Sigmoid colon (tissue), 7 donors: ENCODE results near the gene PTH1R. TPM values are rescaled to one million over a fixed set of nuclear protein-coding genes. Genes with fewer than 3 reads are reported as not detected.

Experiments used
- DNase-seq: peaks from one replicate; pipeline ENCODE4 v3.0.0-alpha.2; 2019
- H3K27ac ChIP-seq, 4 donors: fragments of 200-600 bp; sonication (generic); one replicate each; pipeline ENCODE4 v1.5.1; 2016 to 2019; ENCODE audit warnings: mild to moderate bottlenecking in 1 of 4
- H3K27me3 ChIP-seq, 3 donors: fragments of 200-600 bp; sonication (generic); one replicate each; pipeline ENCODE4 v1.5.1; 2019; ENCODE audit warnings: mild to moderate bottlenecking in 1 of 3
- H3K36me3 ChIP-seq, 4 donors: fragments of 200-600 bp; sonication (generic); one replicate each; pipeline ENCODE4 v1.5.1; 2016 to 2019
- H3K4me1 ChIP-seq, 4 donors: fragments of 200-600 bp; sonication (generic); one replicate each; pipeline ENCODE4 v1.5.1; 2017 to 2019
- H3K4me3 ChIP-seq, 4 donors: fragments of 200-600 bp; sonication (generic); one replicate each; pipeline ENCODE4 v1.5.1; 2017 to 2019; ENCODE audit warnings: mild to moderate bottlenecking in 2 of 4, moderate library complexity in 1 of 4
- H3K9me3 ChIP-seq, 4 donors: fragments of 200-600 bp in 3 of 4; sonication (generic) in 3 of 4; one replicate each; pipeline versions ENCODE4 v1.5.1 to v1.6.1; 2013 to 2019
- CTCF ChIP-seq, 4 experiments: fragments of 450-650 bp in 3 of 4; fragments of 200-600 bp in 1 of 4; IDR thresholded peaks; one replicate each; pipeline ENCODE4 v1.5.1; 2016 to 2019; ENCODE audit warnings: antibody characterized with exemption in 4 of 4, mild to moderate bottlenecking in 3 of 4, moderate library complexity in 2 of 4
- EP300 ChIP-seq, 4 donors: sonication (generic); formaldehyde crosslinking; IDR thresholded peaks; one replicate each; pipeline ENCODE4 v1.6.1; 2017; ENCODE audit warnings: antibody characterized with exemption in 4 of 4
- POLR2A ChIP-seq, 2 donors: fragments of 450-650 bp; IDR thresholded peaks; one replicate each; pipeline ENCODE4 v1.6.1; 2016; ENCODE audit warnings: antibody characterized with exemption in 2 of 2, mild to moderate bottlenecking in 2 of 2, moderate library complexity in 2 of 2
- POLR2AphosphoS5 ChIP-seq, 4 donors: sonication (generic); formaldehyde crosslinking; IDR thresholded peaks; one replicate each; pipeline ENCODE4 v1.6.1; 2017; ENCODE audit warnings: antibody characterized with exemption in 4 of 4
- WGBS, 2 donors: extraction: QIAGEN DNeasy Blood & Tissue Kit; methylation state at CpG; one replicate each; pipeline ENCODE4 v1.1.7; 2013; 5-methylcytosine and 5-hydroxymethylcytosine counted together
- intact Hi-C: fragments of 100-400 bp; cut with DNase I; formaldehyde crosslinking; loops from one replicate; pipeline ENCODE4 v1.15.1; 2023
- polyA plus RNA-seq, 3 donors: library from polyadenylated mRNA; stranded (reverse); fragments of 200-250 nt; gene quantifications; one replicate each; pipeline ENCODE4 v1.2.3, GENCODE V29; 2013
- total RNA-seq, 4 donors: library from RNA; depleted of rRNA; stranded (reverse); fragments of >200 nt; gene quantifications; one replicate each; pipeline ENCODE4 v1.1.0, GENCODE V29; 2016
- donor health status: healthy with polysubstance abuse.
- donor health status: Bipolar disorder and iron deficiency.
- donor health status: healthy.

PTH1R gene
- total and polyA plus RNA-seq, 7 donors: 1.2 to 9.0 (median 4.6) TPM

- peaks cover 0 to 22% (median 18%) of the 10 kb centered on the region in 4 donors for H3K4me1 ChIP-seq
- intact Hi-C loops: no loop called here
- no peak for DNase-seq
- no peak for TF ChIP-seq POLR2AphosphoS5 (IDR thresholded peaks at IDR 0.05)
- TF ChIP-seq EP300 (IDR thresholded peaks at IDR 0.05): no peak
- no peak for TF ChIP-seq POLR2A (IDR thresholded peaks at IDR 0.05)
- TF ChIP-seq CTCF (IDR thresholded peaks at IDR 0.05): no peak
- no peaks in the 10 kb centered on the region for H3K9me3 ChIP-seq
- H3K4me3 ChIP-seq: no peak overlapping the region
- no peak overlapping the region for H3K27ac ChIP-seq
- peaks cover 12 to 31% (median 14%) of the 10 kb centered on the region in 3 donors for H3K27me3 ChIP-seq
- H3K36me3 ChIP-seq: no peaks in the 10 kb centered on the region
- WGBS, 2 donors: 47 to 74% methylated on average over 15 of the region's 15 CpGs
These were observed 20.4 kb downstream of the PTH1R start for GRCh38 chr3:46897829-46898320.

- H3K9me3 ChIP-seq: no peaks in the 10 kb centered on the region
- intact Hi-C loops: no loop called here
- WGBS, 2 donors: 10 to 16% methylated on average over 71 of the region's 71 CpGs
- H3K4me3 ChIP-seq: peak overlapping the region in 1 of 4 donors; percentile 15
- H3K36me3 ChIP-seq: no peaks in the 10 kb centered on the region
- H3K27me3 ChIP-seq: peaks cover 12 to 31% (median 14%) of the 10 kb centered on the region in 3 donors
- H3K27ac ChIP-seq: no peak overlapping the region
- no peak for DNase-seq
- TF ChIP-seq EP300 (IDR thresholded peaks at IDR 0.05): no peak
- no peak for TF ChIP-seq POLR2AphosphoS5 (IDR thresholded peaks at IDR 0.05)
- no peak for TF ChIP-seq CTCF (IDR thresholded peaks at IDR 0.05)
- no peak for TF ChIP-seq POLR2A (IDR thresholded peaks at IDR 0.05)
- H3K4me1 ChIP-seq: peaks cover 0 to 16% (median 12%) of the 10 kb centered on the region in 4 donors
These were observed 21.0 kb downstream of the PTH1R start for GRCh38 chr3:46898321-46899150.

- WGBS, 2 donors: 78 to 86% methylated on average over 22 of the region's 22 CpGs
- no peak overlapping the region for H3K4me3 ChIP-seq
- no peaks in the 10 kb centered on the region for H3K36me3 ChIP-seq
- no peak for TF ChIP-seq CTCF (IDR thresholded peaks at IDR 0.05)
- TF ChIP-seq POLR2AphosphoS5 (IDR thresholded peaks at IDR 0.05): no peak
- TF ChIP-seq POLR2A (IDR thresholded peaks at IDR 0.05): no peak
- TF ChIP-seq EP300 (IDR thresholded peaks at IDR 0.05): no peak
- H3K27ac ChIP-seq: no peak overlapping the region
- H3K9me3 ChIP-seq: no peaks in the 10 kb centered on the region
- intact Hi-C loops: no loop called here
- H3K4me1 ChIP-seq: peaks cover 0 to 14% (median 12%) of the 10 kb centered on the region in 4 donors
- H3K27me3 ChIP-seq: peaks cover 12 to 31% (median 14%) of the 10 kb centered on the region in 3 donors
- no peak for DNase-seq
These were observed 21.9 kb downstream of the PTH1R start for GRCh38 chr3:46899151-46900006.

- intact Hi-C loops: no loop called here
- H3K4me3 ChIP-seq: no peak overlapping the region
- no peak overlapping the region for H3K27ac ChIP-seq
- WGBS, 2 donors: 93% methylated on average over 5 of the region's 5 CpGs
- H3K9me3 ChIP-seq: no peaks in the 10 kb centered on the region
- DNase-seq: no peak
- TF ChIP-seq CTCF (IDR thresholded peaks at IDR 0.05) (no peak), POLR2AphosphoS5 (IDR thresholded peaks at IDR 0.05) (no peak), EP300 (IDR thresholded peaks at IDR 0.05) (no peak), POLR2A (IDR thresholded peaks at IDR 0.05) (no peak)
- peaks cover 12 to 31% (median 14%) of the 10 kb centered on the region in 3 donors for H3K27me3 ChIP-seq
- peaks cover 0 to 14% (median 12%) of the 10 kb centered on the region in 4 donors for H3K4me1 ChIP-seq
- no peaks in the 10 kb centered on the region for H3K36me3 ChIP-seq
These were observed 22.4 kb downstream of the PTH1R start for GRCh38 chr3:46900007-46900292.
